Activated T-cell treated with anti-CD3 and anti-CD28 coated beads, Interleukin-2, amount 50 U/mL, for 72 hours (primary cell): ENCODE results near the gene CALHM5. TPM values are rescaled to one million over a fixed set of nuclear protein-coding genes. Genes with fewer than 3 reads are reported as not detected.

Source experiments
- ATAC-seq, 2 donors: fragments of 150-1000 bp; cut with Tn5 transposase; replicated peaks in 1 of 2; 2 replicates each; pipeline ENCODE4 v1.10.0; 2021; ENCODE audit warnings: moderate library complexity in 2 of 2, mild to moderate bottlenecking in 1 of 2
- DNase-seq, 2 donors: peaks; one replicate each; pipeline ENCODE4 v3.0.0; 2021 to 2022; ENCODE audit warnings: mixed read lengths in 1 of 2
- H3K27ac Mint-ChIP-seq: one replicate; pipeline ENCODE4 v1.8.0; 2022; ENCODE audit warnings: mild to moderate bottlenecking, moderate library complexity, mixed read lengths
- H3K27me3 Mint-ChIP-seq: one replicate; pipeline ENCODE4 v1.8.0; 2022; ENCODE audit warnings: low read depth, mixed read lengths
- H3K36me3 Mint-ChIP-seq, 2 donors: one replicate each; pipeline ENCODE4 v1.8.0; 2022; ENCODE audit warnings: mixed read lengths in 2 of 2, mild to moderate bottlenecking in 1 of 2; ENCODE audit not compliant: insufficient read depth in 2 of 2
- H3K4me1 Mint-ChIP-seq: one replicate; pipeline ENCODE4 v1.8.0; 2022; ENCODE audit warnings: low read depth, mixed read lengths
- H3K4me3 Mint-ChIP-seq, 2 donors: one replicate each; pipeline ENCODE4 v1.8.0; 2022; ENCODE audit warnings: mild to moderate bottlenecking in 2 of 2, mixed read lengths in 2 of 2, moderate library complexity in 2 of 2
- H3K9me3 Mint-ChIP-seq, 2 donors: one replicate each; pipeline ENCODE4 v1.8.0; 2022; ENCODE audit warnings: mixed read lengths in 2 of 2
- total RNA-seq, 2 donors: library from RNA; stranded (reverse); gene quantifications; one replicate each; pipeline ENCODE4 v1.2.3, GENCODE V29; 2022

Gene CALHM5
- total RNA-seq, 2 donors from 2014 or later: not detected

GRCh38 chr6:116515141-116515540 lies 3.7 kb downstream of the CALHM5 start:
- Mint-ChIP-seq H3K36me3 (no peaks in the 10 kb centered on the region), H3K27ac (no peak overlapping the region), H3K27me3 (peaks cover 10% of the 10 kb centered on the region), H3K4me1 (no peaks in the 10 kb centered on the region), H3K4me3 (no peak overlapping the region), H3K9me3 (no peaks in the 10 kb centered on the region)
- no peak for DNase-seq
- no peak for ATAC-seq

- no peaks in the 10 kb centered on the region for H3K4me1 Mint-ChIP-seq
- ATAC-seq (no peak), DNase-seq (no peak)
- peaks cover 10% of the 10 kb centered on the region for H3K27me3 Mint-ChIP-seq
- H3K4me3 Mint-ChIP-seq: no peak overlapping the region
- H3K27ac Mint-ChIP-seq: no peak overlapping the region
- no peaks in the 10 kb centered on the region for H3K36me3 Mint-ChIP-seq
- peaks cover 0 to 1% of the 10 kb centered on the region in 2 donors for H3K9me3 Mint-ChIP-seq
These were observed 7.4 kb downstream of the CALHM5 start for GRCh38 chr6:116518621-116519368.

DNA sequence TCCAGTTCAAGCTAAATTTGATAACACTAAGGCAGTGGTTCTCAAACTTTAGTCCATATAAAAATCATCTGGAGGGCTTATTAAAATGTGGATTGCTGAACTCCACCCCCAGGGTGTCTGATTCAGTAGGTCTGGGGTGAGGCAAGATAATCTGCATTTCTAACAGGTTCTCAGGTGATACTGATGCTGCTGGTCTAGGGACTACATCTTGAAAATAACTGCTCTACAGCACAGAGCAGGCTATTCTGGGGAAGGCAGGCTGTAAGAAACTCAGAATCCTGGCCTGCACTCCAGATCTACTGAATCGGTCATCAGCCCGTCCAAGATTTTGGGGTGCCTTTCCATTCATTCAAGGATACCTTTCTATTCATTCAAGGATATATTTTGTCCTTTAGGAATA lies 11.5 kb downstream of the CALHM5 start:
- H3K36me3 Mint-ChIP-seq: no peaks in the 10 kb centered on the region
- H3K27me3 Mint-ChIP-seq: peaks cover 10% of the 10 kb centered on the region
- DNase-seq (no peak), ATAC-seq (no peak)
- peaks cover 0 to 1% of the 10 kb centered on the region in 2 donors for H3K9me3 Mint-ChIP-seq
- H3K4me3 Mint-ChIP-seq: no peak overlapping the region
- no peaks in the 10 kb centered on the region for H3K4me1 Mint-ChIP-seq
- no peak overlapping the region for H3K27ac Mint-ChIP-seq

DNA sequence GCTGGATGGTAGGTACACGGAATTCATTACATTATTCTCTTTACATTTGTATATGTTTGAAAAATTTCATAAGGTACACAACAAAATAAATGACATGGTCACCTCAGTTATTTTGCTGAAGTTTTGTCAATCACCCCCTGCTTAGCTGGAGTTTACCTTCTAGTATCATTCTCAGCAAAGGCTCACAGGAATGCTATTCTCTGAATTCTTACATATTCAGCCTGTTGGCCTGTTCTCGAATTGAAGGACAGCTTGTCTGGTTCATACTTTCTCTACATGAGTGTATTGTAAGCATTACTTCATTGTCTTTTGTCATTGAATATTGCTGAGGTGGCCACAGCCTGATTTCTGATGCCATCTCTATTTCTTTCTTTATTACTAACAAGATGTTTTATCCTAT lies 12.8 kb downstream of the CALHM5 start:
- Mint-ChIP-seq H3K36me3 (no peaks in the 10 kb centered on the region), H3K9me3 (peaks cover 0 to 1% of the 10 kb centered on the region in 2 donors), H3K27ac (no peak overlapping the region), H3K4me1 (no peaks in the 10 kb centered on the region), H3K27me3 (peaks cover 6% of the 10 kb centered on the region), H3K4me3 (no peak overlapping the region)
- ATAC-seq: no peak
- DNase-seq: no peak

- no peak for DNase-seq
- Mint-ChIP-seq H3K36me3 (no peaks in the 10 kb centered on the region), H3K4me3 (no peak overlapping the region), H3K9me3 (no peaks in the 10 kb centered on the region), H3K4me1 (no peaks in the 10 kb centered on the region), H3K27ac (no peak overlapping the region), H3K27me3 (peaks cover 33% of the 10 kb centered on the region)
- no peak for ATAC-seq
These were observed 16.7 kb downstream of the CALHM5 start for GRCh38 chr6:116528133-116528532.

DNA sequence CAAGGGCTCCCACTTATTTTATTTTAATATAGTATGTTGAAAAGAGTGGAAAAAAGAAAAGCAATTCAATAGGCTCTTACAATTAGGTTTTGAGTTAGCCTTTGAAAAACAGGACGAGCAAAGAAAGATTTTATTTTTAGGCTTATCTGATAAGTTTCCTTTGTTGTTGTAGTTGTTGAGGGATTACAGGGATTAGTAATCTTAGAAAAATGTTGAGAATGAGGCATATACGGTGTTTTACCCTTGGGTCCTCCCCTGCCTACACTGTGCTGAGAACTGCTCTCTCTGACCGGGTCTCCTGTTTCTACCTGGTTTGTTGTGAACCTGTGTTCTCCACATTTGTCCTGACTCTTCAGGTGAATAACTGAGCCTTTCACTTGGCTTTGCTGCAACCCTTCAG lies 17.3 kb downstream of the CALHM5 start:
- ATAC-seq: no peak
- Mint-ChIP-seq H3K9me3 (no peaks in the 10 kb centered on the region), H3K36me3 (no peaks in the 10 kb centered on the region), H3K27me3 (peaks cover 39% of the 10 kb centered on the region), H3K27ac (no peak overlapping the region), H3K4me3 (no peak overlapping the region), H3K4me1 (no peaks in the 10 kb centered on the region)
- no peak for DNase-seq

DNA sequence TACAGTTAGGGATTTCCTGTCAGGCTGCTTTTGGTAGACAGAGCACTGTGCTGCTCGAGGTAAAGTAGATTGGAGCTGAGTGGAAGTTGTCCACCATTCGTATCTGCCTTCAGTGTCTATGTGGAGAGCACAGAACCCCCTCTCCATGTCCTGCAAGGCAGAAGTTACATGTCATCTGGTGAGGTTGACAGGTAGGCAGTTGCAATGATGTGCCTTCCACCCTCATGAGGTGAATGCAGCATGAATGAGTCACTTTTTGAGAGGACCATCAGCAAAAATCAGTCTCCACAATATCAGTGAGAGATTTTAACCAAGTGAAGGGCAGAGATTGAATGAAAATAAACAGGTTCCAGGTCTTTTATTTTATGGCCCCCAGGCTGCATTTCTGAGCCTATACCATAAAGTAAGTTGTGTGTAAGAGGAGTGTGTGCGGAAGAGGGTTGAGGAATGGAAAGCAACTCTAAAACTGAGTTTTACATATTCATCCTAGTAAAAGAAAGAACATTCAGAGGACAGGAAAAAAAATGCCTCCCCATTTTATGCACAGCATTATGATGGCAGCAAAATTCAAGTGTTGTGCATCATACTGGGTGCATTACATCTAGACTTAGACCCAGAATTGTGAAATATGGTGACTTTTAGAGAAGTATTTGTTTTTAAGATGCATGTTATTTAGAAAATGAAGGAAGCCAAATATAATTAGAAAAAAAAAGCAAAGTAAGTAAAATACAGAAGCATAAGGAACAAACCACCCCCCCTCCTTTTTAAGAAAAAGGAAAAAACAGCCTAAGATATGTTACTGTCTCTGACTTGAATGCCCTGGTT lies 18.2 kb downstream of the CALHM5 start:
- ATAC-seq (no peak), DNase-seq (no peak)
- H3K4me1 Mint-ChIP-seq: no peaks in the 10 kb centered on the region
- H3K27me3 Mint-ChIP-seq: peaks cover 40% of the 10 kb centered on the region
- H3K27ac Mint-ChIP-seq: no peak overlapping the region
- no peaks in the 10 kb centered on the region for H3K9me3 Mint-ChIP-seq
- no peak overlapping the region for H3K4me3 Mint-ChIP-seq
- H3K36me3 Mint-ChIP-seq: no peaks in the 10 kb centered on the region

- H3K27me3 Mint-ChIP-seq: peaks cover 40% of the 10 kb centered on the region
- no peak for DNase-seq
- H3K4me1 Mint-ChIP-seq: no peaks in the 10 kb centered on the region
- H3K9me3 Mint-ChIP-seq: no peaks in the 10 kb centered on the region
- ATAC-seq: no peak
- no peaks in the 10 kb centered on the region for H3K36me3 Mint-ChIP-seq
- H3K27ac Mint-ChIP-seq: no peak overlapping the region
- H3K4me3 Mint-ChIP-seq: no peak overlapping the region
These were observed 19.0 kb downstream of the CALHM5 start for GRCh38 chr6:116530436-116530835.

DNA sequence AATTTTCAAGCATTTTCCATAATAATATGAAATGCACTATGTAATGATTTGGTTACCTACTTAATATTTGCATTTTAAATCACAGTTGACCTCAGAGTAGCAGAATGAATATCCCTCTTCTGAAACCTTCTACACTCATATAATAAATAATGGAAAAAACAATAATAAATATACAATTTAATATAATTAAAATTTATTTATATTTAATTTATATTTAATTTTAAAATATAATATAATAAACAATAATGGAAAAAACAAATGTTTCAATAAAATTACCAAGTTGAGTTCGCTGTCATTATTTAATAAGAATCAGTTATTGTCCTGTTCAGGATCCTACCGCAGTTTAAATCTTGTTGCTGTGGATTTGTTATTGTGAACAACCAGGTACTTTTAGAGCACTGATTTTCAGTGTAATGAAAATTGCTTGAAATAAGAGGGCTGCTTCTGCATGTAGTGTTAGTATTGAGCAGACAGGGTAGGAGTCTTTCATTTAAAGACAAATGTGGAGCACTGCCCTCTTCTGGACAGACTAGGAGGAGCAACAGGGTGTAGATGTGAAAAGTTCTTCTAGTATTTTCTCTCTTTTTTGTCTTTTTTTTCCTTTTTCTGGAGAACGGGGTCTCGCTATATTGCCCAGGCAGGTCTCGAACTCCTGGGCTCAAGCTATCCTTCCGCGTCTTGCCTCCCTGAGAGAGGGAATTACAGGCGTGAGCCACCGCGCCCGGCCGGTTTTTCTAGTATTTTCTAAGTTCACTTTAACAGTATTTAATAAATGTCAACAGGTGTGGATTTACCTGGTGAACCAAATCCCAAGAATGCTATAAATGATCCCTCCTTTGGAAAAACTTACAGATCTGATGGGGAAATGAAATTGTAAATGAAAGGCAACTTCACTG lies 20.5 kb downstream of the CALHM5 start:
- peaks cover 40% of the 10 kb centered on the region for H3K27me3 Mint-ChIP-seq
- no peaks in the 10 kb centered on the region for H3K9me3 Mint-ChIP-seq
- ATAC-seq: peak; percentile 85 to 86
- no peaks in the 10 kb centered on the region for H3K36me3 Mint-ChIP-seq
- DNase-seq: peak; percentile 59 to 62
- H3K27ac Mint-ChIP-seq: no peak overlapping the region
- no peak overlapping the region for H3K4me3 Mint-ChIP-seq
- H3K4me1 Mint-ChIP-seq: no peaks in the 10 kb centered on the region

DNA sequence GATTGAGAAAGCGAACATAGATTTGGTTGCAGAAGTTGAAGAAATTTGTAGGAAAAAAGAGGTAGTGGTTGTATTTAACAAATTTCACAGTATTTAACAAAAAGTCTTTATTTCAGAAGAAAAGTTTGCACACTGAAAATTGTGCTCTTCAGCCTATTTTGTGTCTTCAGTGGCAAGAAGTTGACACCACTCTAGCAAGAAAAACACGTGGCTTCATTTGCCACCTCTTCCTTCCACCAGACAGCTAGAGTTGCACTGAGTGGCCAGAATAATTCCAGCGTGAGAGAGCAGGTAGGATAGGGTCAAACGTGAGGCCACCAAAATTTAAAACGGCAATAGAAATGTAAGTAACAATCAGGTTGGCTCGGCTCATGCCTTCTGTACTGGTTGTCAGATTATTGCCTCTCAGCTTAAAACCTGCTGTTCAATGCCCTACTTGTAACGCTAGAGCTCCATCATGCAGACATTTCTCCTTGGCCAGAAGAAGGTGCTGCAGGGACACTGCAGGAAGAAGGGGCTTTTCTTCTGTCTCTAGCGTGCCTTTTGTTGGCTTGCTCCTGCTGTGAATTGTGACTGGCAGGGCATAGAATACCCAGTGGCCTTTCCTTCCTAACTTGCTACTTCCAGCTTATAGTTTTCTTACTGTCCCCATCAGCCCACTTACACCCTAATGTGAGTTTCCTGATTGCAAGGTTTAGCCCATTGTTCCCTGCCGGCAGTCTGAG lies 22.0 kb downstream of the CALHM5 start:
- ATAC-seq: no peak
- Mint-ChIP-seq H3K36me3 (no peaks in the 10 kb centered on the region), H3K4me3 (no peak overlapping the region), H3K4me1 (no peaks in the 10 kb centered on the region), H3K9me3 (no peaks in the 10 kb centered on the region), H3K27me3 (peaks cover 40% of the 10 kb centered on the region), H3K27ac (no peak overlapping the region)
- no peak for DNase-seq

- Mint-ChIP-seq H3K4me1 (no peaks in the 10 kb centered on the region), H3K27ac (no peak overlapping the region), H3K36me3 (no peaks in the 10 kb centered on the region), H3K9me3 (no peaks in the 10 kb centered on the region), H3K27me3 (peaks cover 38% of the 10 kb centered on the region), H3K4me3 (no peak overlapping the region)
- no peak for DNase-seq
- no peak for ATAC-seq
These were observed 23.7 kb downstream of the CALHM5 start for GRCh38 chr6:116535109-116535508.

- peak; percentile 54 to 60 for ATAC-seq
- Mint-ChIP-seq H3K9me3 (no peaks in the 10 kb centered on the region), H3K4me1 (no peaks in the 10 kb centered on the region), H3K4me3 (no peak overlapping the region), H3K27me3 (peaks cover 42% of the 10 kb centered on the region), H3K36me3 (no peaks in the 10 kb centered on the region), H3K27ac (no peak overlapping the region)
- peak; percentile 18 to 38 for DNase-seq
These were observed 24.8 kb downstream of the CALHM5 start for GRCh38 chr6:116536216-116536621.
